Retinal pigment epithelial cell (primary cell): ENCODE data around the gene WWOX.

Experiments
- DNase-seq: peaks from one replicate; pipeline ENCODE4 v3.0.0-alpha.2; 2010; ENCODE audit warnings: low read depth
- H3K4me3 ChIP-seq: 2 replicates; pipeline ENCODE4 v1.5.1; 2011; ENCODE audit warnings: mild to moderate bottlenecking, low read length, control low read depth, moderate library complexity
- TF ChIP-seq, protein P1 (sequence below): conservative IDR thresholded peaks from 2 replicates; pipeline ENCODE4 v1.5.1; 2011; ENCODE audit warnings: low read depth, low read length, control low read depth, inconsistent platforms

Gene WWOX

DNA sequence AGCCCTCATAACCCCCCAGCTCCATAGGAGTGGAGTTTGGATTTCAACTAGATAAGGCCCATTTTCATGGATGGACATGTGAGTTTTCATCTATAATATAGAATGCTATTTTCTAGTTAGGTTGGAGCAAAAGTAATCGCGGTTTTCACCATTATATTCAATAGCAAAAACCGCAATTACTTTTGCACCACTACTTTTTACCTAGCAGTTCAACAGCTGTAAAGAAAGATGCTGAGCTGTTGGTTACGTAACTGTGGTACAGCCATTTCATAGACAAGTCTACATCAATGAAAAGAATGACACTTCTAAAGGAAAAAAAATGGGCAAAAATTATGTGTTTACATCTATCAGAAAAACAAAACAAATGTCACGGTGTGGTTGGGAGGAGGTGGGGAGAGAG is 993.4 kb downstream of the WWOX start:
- TF ChIP-seq, protein P1, sequence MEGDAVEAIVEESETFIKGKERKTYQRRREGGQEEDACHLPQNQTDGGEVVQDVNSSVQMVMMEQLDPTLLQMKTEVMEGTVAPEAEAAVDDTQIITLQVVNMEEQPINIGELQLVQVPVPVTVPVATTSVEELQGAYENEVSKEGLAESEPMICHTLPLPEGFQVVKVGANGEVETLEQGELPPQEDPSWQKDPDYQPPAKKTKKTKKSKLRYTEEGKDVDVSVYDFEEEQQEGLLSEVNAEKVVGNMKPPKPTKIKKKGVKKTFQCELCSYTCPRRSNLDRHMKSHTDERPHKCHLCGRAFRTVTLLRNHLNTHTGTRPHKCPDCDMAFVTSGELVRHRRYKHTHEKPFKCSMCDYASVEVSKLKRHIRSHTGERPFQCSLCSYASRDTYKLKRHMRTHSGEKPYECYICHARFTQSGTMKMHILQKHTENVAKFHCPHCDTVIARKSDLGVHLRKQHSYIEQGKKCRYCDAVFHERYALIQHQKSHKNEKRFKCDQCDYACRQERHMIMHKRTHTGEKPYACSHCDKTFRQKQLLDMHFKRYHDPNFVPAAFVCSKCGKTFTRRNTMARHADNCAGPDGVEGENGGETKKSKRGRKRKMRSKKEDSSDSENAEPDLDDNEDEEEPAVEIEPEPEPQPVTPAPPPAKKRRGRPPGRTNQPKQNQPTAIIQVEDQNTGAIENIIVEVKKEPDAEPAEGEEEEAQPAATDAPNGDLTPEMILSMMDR = no peak
- no peak overlapping the region for H3K4me3 ChIP-seq
- DNase-seq = no peak

- no peak overlapping the region for H3K4me3 ChIP-seq
- TF ChIP-seq, protein P1 = no peak
- no peak for DNase-seq
These were observed 994.1 kb downstream of the WWOX start for GRCh38 chr16:79093554-79093967.

DNA sequence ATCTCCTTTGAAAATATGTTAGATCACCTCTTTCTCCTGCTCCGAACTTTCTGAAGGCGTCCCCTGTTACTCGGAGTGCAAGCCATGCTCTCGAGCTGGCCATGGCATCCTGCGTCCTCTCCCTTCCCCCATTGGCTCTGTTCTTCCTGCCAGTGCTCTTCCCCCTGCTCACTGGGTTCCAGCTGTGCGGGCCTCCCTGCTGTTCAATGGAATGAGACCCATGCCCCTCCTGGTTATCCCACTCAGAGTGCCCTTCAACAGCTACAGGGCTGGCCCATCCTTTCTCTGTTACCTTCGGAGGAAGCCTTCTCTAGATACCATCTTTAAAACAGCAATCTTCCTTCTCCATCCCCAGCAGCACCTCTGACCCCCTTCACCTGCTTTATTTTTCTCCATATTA is 996.8 kb downstream of the WWOX start:
- H3K4me3 ChIP-seq = no peak overlapping the region
- TF ChIP-seq, protein P1 = no peak
- no peak for DNase-seq

GRCh38 chr16:79097166-79097565 is 997.7 kb downstream of the WWOX start:
- H3K4me3 ChIP-seq = no peak overlapping the region
- TF ChIP-seq, protein P1 = no peak
- no peak for DNase-seq

- H3K4me3 ChIP-seq = no peak overlapping the region
- DNase-seq = no peak
These were observed 998.3 kb downstream of the WWOX start for GRCh38 chr16:79097771-79098170.

GRCh38 chr16:79098907-79099306 is 999.5 kb downstream of the WWOX start:
- DNase-seq = no peak
- TF ChIP-seq, protein P1 = no peak
- no peak overlapping the region for H3K4me3 ChIP-seq

More at GRCh38 chr16:79097771-79098170, 998.3 kb downstream of the WWOX start:
- TF ChIP-seq, protein P1 = no peak

- TF ChIP-seq, protein P1 = no peak
These were observed 1000.3 kb downstream of the WWOX start for GRCh38 chr16:79099716-79100115.

More at GRCh38 chr16:79099716-79100115, 1000.3 kb downstream of the WWOX start:
- H3K4me3 ChIP-seq = no peak overlapping the region
- no peak for DNase-seq
